ENCODE results near the gene PPP1R15B. TPM values are rescaled to one million over a fixed set of nuclear protein-coding genes. Genes with fewer than 3 reads are reported as not detected.

Gene PPP1R15B
- total and polyA plus RNA-seq, 8 donors, result 31.8 to 53.0 (median 39.3) TPM

DNA sequence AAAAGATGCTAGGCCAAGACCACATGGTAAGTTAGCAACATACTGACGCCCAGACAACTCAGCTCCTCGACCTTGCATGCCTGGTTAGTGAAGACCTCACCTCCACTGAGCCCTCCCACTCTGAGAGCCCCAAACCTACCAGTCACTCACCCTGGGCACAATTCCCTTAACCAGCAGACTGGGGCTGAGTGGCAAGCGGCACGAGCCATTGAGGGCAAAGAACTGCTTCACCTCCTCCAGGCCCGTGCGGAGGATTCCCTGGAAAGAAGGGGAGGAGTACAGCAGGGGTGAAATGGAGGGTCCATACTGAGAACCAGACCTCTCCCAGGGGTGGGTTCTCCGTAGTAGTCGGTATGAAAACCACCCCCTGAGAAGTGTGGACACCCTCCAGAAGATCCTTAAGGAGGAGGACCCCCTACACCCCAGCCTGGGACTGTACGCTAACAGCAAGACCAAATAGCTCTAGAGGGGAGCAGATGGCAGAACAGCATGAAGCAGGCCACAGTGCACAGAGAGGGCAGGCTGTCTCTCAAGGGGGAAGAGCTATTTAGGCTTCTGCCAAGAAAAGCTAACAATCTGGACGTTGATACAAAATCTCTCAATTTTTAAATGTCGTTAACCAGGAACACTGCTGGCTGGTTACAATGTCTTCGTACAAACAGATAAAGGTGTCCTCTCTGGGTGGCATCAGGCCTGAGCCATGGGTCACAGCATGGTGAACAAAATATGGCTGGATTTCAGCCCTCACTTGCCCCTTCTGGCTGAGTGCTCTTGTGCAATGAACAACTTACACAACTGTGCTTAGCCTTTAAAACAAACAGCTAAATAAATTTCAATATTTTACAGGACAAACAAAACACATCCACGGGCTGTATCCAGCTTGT lies 31.0 kb upstream of the PPP1R15B start:
- no peaks in the 10 kb centered on the region for H3K9me3 ChIP-seq
- H3K27ac ChIP-seq, result peak overlapping the region; percentile 6 to 9
- TF ChIP-seq, protein P1, sequence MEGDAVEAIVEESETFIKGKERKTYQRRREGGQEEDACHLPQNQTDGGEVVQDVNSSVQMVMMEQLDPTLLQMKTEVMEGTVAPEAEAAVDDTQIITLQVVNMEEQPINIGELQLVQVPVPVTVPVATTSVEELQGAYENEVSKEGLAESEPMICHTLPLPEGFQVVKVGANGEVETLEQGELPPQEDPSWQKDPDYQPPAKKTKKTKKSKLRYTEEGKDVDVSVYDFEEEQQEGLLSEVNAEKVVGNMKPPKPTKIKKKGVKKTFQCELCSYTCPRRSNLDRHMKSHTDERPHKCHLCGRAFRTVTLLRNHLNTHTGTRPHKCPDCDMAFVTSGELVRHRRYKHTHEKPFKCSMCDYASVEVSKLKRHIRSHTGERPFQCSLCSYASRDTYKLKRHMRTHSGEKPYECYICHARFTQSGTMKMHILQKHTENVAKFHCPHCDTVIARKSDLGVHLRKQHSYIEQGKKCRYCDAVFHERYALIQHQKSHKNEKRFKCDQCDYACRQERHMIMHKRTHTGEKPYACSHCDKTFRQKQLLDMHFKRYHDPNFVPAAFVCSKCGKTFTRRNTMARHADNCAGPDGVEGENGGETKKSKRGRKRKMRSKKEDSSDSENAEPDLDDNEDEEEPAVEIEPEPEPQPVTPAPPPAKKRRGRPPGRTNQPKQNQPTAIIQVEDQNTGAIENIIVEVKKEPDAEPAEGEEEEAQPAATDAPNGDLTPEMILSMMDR (IDR thresholded peaks at IDR 0.05), result no peak
- peaks cover 5 to 34% of the 10 kb centered on the region in 2 donors for H3K4me1 ChIP-seq
- no peak overlapping the region for H3K4me3 ChIP-seq
- intact Hi-C loops (cut with DNase I), result loop anchor here in 1 of 2 donors (10.0 kb wide), 1 partner anchor 62 kb away; no protein-coding TSS in a partner anchor
- no peak for DNase-seq
- no peaks in the 10 kb centered on the region for H3K27me3 ChIP-seq
- ATAC-seq, result no peak
- H3K36me3 ChIP-seq, result peaks cover 0 to 74% of the 10 kb centered on the region in 2 donors

DNA sequence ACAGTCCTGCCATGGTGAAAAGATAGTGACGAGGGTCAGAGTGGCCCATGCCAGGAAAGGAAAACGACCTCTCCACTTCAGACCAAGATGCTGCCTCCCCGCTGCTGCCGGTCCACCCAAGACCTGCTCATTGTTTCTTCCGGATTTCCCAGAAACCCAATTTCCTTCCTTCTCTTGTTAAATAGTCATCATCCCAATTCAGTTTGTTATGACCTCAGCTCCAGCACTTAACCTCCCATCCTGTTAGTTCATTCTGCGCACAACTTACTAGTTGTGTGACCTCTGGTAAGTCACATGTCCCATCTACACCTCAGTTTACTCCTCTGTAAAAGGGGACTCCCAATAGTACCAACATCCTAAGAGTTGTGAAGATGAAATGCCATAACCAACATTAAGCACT lies 29.9 kb upstream of the PPP1R15B start:
- TF ChIP-seq, protein P1 (IDR thresholded peaks at IDR 0.05), result no peak
- H3K9me3 ChIP-seq, result no peaks in the 10 kb centered on the region
- DNase-seq, result no peak
- intact Hi-C loops (cut with DNase I), result loop anchor here in 1 of 2 donors (10.0 kb wide), 1 partner anchor 63 kb away; no protein-coding TSS in a partner anchor
- peaks cover 0 to 69% of the 10 kb centered on the region in 2 donors for H3K36me3 ChIP-seq
- no peaks in the 10 kb centered on the region for H3K27me3 ChIP-seq
- no peak overlapping the region for H3K4me3 ChIP-seq
- ATAC-seq, result no peak
- H3K27ac ChIP-seq, result peak overlapping the region in 1 of 2 donors; percentile 6
- peaks cover 2 to 31% of the 10 kb centered on the region in 2 donors for H3K4me1 ChIP-seq

DNA sequence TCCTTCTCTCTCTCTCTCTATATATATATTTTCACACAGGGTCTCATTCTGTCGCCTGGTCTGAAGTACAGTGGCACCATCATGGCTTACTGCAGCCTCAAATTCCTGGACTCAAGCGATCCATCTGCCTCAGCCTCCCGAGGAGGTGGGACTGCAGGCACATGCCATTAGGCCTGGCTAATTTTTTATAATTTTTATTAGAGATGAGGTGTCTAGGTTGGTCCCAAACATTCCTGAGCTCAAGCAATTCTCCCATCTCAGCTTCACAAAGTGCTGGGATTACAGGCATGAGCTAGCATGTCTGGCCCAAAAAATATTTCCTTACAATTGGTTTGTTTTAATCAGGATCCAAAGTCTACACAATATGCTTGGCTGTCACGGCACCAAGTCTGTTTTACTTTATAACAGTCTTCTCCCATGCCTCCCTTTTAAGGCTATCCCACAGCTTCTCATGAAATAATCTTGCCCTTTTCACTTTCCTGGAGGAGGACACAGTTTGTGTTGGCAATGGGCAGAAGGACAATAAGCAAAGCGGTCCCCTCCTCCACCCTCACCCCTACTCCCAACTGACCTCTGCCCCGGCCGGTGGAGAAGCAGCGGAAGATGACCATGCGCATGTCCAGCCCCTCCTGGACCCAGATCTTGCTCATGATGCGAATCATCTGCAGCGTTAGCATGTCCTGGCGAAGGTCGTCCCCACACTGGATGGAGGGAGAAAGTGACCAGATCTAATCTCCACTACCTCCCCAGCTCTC lies 28.2 kb upstream of the PPP1R15B start:
- Histone ChIP-seq H3K27ac (no peak overlapping the region), H3K4me1 (peaks cover 0 to 37% of the 10 kb centered on the region in 2 donors), H3K4me3 (no peak overlapping the region), H3K27me3 (no peaks in the 10 kb centered on the region), H3K9me3 (no peaks in the 10 kb centered on the region), H3K36me3 (peaks cover 0 to 63% of the 10 kb centered on the region in 2 donors)
- TF ChIP-seq, protein P1 (IDR thresholded peaks at IDR 0.05), result no peak
- intact Hi-C loops (cut with DNase I), result loop anchor here in 1 of 2 donors (10.0 kb wide), 1 partner anchor 65 kb away; no protein-coding TSS in a partner anchor
- ATAC-seq (no peak), DNase-seq (no peak)

GRCh38 chr1:204438628-204439027 lies 27.0 kb upstream of the PPP1R15B start:
- H3K36me3 ChIP-seq, result peaks cover 0 to 60% of the 10 kb centered on the region in 2 donors
- H3K9me3 ChIP-seq, result no peaks in the 10 kb centered on the region
- peak overlapping the region in 1 of 2 donors; percentile 20 for H3K27ac ChIP-seq
- peaks cover 0 to 33% of the 10 kb centered on the region in 2 donors for H3K4me1 ChIP-seq
- intact Hi-C loops (cut with DNase I), result no loop called here
- TF ChIP-seq, protein P1 (IDR thresholded peaks at IDR 0.05), result no peak
- ATAC-seq (peak; percentile 41), DNase-seq (no peak)
- no peak overlapping the region for H3K4me3 ChIP-seq
- H3K27me3 ChIP-seq, result no peaks in the 10 kb centered on the region
